Esophagus muscularis mucosa (tissue), 4 donors: ENCODE measurements around the gene LUC7L3. TPM values are rescaled to one million over a fixed set of nuclear protein-coding genes. Genes with fewer than 3 reads are reported as not detected.
"Not testable (repeated sequence)": the region's sequence is repeated elsewhere in the genome, so short reads cannot be mapped to it uniquely, and the experiment has no call there.

Source experiments
- DNase-seq: peaks from one replicate; pipeline ENCODE4 v3.0.0-alpha.2; 2017; ENCODE audit errors: extremely low spot score
- H3K27ac ChIP-seq, 4 donors: fragments of 200-600 bp; sonication (generic); replicated peaks in 1 of 4; 1 replicate in 3 of 4; 2 replicates in 1 of 4; pipeline ENCODE4 v1.5.1; 2016 to 2019; ENCODE audit warnings: mild to moderate bottlenecking in 1 of 4
- H3K27me3 ChIP-seq, 4 donors: fragments of 200-600 bp; sonication (generic); one replicate each; pipeline versions ENCODE4 v1.5.1 to v1.6.0; 2016 to 2019
- H3K36me3 ChIP-seq, 4 donors: fragments of 200-600 bp; sonication (generic); one replicate each; pipeline ENCODE4 v1.5.1; 2016 to 2019
- H3K4me1 ChIP-seq, 4 donors: fragments of 200-600 bp; sonication (generic); one replicate each; pipeline ENCODE4 v1.5.1; 2016 to 2019
- H3K4me3 ChIP-seq, 4 donors: fragments of 200-600 bp; sonication (generic); 1 replicate in 2 of 4; 2 replicates in 2 of 4; pipeline ENCODE4 v1.5.1; 2016 to 2019; ENCODE audit warnings: mild to moderate bottlenecking in 4 of 4, moderate library complexity in 1 of 4
- H3K9me3 ChIP-seq, 4 donors: fragments of 200-600 bp; sonication (generic); 1 replicate in 3 of 4; 2 replicates in 1 of 4; pipeline ENCODE4 v1.5.1; 2016 to 2019
- EP300 ChIP-seq: sonication (generic); formaldehyde crosslinking; IDR thresholded peaks from one replicate; pipeline ENCODE4 v1.6.1; 2017; ENCODE audit warnings: antibody characterized with exemption
- POLR2A ChIP-seq: fragments of 450-650 bp; IDR thresholded peaks from one replicate; pipeline ENCODE4 v1.6.1; 2017; ENCODE audit warnings: antibody characterized with exemption, moderate library complexity, mild to moderate bottlenecking, low read depth
- POLR2AphosphoS5 ChIP-seq, 2 donors: sonication (generic); formaldehyde crosslinking; IDR thresholded peaks; one replicate each; pipeline ENCODE4 v1.6.1; 2017; ENCODE audit warnings: antibody characterized with exemption in 2 of 2
- WGBS: methylation state at CpG from one replicate; pipeline ENCODE4 v1.1.5; 2018; 5-methylcytosine and 5-hydroxymethylcytosine counted together
- intact Hi-C: fragments of 100-400 bp; cut with DNase I; formaldehyde crosslinking; loops from one replicate; pipeline ENCODE4 v1.15.1; 2023
- total RNA-seq, 4 donors: library from RNA; depleted of rRNA; stranded (reverse); fragments of >200 nt; gene quantifications; one replicate each; pipeline versions ENCODE4 v1.1.0 to v1.2.1, GENCODE V29; 2016
- TF ChIP-seq, protein P1 (sequence below), 3 experiments: fragments of 200-600 bp in 2 of 3; fragments of 450-650 bp in 1 of 3; sonication (generic) in 2 of 3; IDR thresholded peaks; one replicate each; pipeline ENCODE4 v1.5.1; 2017 to 2019; ENCODE audit warnings: antibody characterized with exemption in 3 of 3, mild to moderate bottlenecking in 2 of 3, moderate library complexity in 1 of 3

LUC7L3 gene
- total RNA-seq, 4 donors from 2014 or later, result 28.8 to 65.6 (median 38.9) TPM

DNA sequence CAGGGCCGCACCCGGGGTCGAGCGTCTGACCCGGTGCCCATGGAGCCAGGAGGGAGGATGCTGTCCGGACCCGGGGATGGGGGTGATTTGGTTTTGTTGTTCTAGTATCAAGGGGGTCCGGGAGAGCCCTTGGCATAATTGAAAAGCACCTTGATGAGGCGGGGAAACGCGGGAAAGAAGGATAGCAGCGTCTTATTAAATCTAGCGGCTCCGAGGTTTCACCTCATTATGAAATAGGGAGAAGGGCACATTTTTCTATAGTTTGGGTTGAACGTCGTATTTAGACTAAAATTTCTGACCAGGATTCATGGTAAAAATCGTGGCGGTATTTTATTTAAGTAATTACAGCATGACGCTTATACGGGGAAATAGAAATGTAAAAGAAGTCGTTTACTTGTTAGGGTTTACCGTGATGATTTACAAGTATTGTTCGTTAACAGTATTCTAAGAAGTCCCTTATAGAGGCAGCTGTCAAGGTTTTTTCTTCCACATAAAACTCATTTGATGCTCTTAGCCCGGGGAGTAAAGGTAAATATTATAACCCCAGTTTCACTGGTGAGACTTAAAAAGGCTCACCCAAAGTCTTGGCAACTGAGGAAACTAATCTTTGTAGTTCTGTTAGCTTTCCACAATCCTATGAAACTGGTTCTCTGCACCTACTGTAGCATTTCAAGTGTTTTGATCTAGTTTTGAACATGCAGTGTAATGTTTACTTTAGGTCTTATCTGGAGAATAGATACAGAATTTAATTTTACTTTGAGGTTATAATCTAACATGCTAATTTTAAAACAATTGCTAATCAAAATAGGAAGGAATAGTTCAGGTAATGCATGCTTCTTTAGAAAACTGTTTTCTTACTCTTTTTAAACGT is 756 bp downstream of the LUC7L3 start:
- Histone ChIP-seq H3K4me1 (peaks cover 49 to 54% (median 53%) of the 10 kb centered on the region in 4 donors), H3K27ac (peak overlapping the region; percentile 85 to 98 (median 98)), H3K36me3 (no peaks in the 10 kb centered on the region), H3K27me3 (no peaks in the 10 kb centered on the region), H3K4me3 (peak overlapping the region; percentile 69 to 91 (median 84)), H3K9me3 (no peaks in the 10 kb centered on the region)
- WGBS, result 1% methylated on average over 25 of the region's 25 CpGs
- no peak for DNase-seq
- TF ChIP-seq POLR2A, result no peak
- TF ChIP-seq, protein P1, sequence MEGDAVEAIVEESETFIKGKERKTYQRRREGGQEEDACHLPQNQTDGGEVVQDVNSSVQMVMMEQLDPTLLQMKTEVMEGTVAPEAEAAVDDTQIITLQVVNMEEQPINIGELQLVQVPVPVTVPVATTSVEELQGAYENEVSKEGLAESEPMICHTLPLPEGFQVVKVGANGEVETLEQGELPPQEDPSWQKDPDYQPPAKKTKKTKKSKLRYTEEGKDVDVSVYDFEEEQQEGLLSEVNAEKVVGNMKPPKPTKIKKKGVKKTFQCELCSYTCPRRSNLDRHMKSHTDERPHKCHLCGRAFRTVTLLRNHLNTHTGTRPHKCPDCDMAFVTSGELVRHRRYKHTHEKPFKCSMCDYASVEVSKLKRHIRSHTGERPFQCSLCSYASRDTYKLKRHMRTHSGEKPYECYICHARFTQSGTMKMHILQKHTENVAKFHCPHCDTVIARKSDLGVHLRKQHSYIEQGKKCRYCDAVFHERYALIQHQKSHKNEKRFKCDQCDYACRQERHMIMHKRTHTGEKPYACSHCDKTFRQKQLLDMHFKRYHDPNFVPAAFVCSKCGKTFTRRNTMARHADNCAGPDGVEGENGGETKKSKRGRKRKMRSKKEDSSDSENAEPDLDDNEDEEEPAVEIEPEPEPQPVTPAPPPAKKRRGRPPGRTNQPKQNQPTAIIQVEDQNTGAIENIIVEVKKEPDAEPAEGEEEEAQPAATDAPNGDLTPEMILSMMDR (IDR thresholded peaks at IDR 0.05), result no peak
- no peak for TF ChIP-seq POLR2AphosphoS5 (IDR thresholded peaks at IDR 0.05)
- no peak for TF ChIP-seq EP300
- intact Hi-C loops, result no loop called here

DNA sequence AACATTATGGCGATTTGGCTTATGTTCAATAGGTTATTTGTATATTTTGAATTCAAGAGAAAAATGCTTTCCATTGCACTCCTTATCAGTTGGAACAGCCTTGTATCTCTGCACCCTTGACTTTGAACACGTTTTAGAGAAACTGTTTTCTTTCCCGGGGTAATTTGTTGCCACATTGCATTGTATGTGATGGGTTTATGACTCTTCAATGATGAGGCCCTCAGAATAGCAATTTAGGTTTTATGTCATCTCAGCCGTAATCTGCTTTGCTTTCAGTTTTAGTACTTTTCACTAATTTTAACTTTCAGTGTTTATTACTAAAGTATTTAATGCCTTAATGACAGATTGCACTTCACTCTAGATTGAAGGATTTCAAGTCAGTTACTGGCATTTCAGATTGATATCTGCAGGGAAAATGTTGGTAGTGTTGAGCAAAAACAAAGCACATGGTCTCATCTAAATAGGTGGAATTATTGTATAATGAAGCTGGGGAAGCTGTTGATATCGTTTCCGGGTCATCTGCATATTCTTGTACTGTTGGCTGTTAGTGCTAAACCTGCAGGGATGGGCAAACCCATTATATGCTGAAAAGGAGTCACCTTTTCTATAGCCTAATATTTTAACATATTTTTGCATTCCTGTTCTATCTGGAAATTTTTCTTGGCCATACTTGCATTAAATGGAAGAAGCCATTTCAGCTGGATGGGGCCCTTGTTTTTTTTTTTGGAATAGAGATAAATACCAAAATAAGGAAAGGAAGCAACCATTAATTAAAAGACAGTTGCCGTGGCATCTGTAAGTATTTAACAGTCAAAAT is 2.0 kb downstream of the LUC7L3 start:
- H3K36me3 ChIP-seq, result no peaks in the 10 kb centered on the region
- DNase-seq, result no peak
- H3K4me1 ChIP-seq, result peaks cover 61 to 65% (median 65%) of the 10 kb centered on the region in 4 donors
- intact Hi-C loops, result no loop called here
- WGBS, result 5% methylated on average over 7 of the region's 7 CpGs
- H3K27me3 ChIP-seq, result no peaks in the 10 kb centered on the region
- no peaks in the 10 kb centered on the region for H3K9me3 ChIP-seq
- H3K27ac ChIP-seq, result peak overlapping the region; percentile 85 to 98 (median 98)
- TF ChIP-seq, protein P1 (IDR thresholded peaks at IDR 0.05), result no peak
- no peak for TF ChIP-seq POLR2A
- TF ChIP-seq POLR2AphosphoS5 (IDR thresholded peaks at IDR 0.05), result no peak
- no peak for TF ChIP-seq EP300
- peak overlapping the region; percentile 69 to 91 (median 84) for H3K4me3 ChIP-seq

DNA sequence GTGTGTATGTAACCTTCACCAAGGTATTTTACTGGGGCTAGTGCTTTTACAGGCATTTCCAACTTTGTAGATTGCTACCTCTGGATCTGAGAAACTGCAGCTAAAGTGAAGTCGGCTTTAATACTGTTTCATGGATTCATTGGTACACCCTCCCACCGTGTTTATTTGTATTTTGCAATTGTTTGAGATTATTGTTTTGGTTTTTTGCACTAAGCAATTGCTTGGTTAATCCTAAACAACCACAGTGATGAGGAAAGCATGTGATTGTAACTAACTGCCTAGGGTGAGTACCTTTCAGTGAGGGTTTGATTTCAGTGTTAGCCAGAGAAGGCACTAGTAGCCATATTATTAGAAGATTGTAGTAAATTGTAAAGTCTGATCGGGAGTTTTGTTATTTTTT is 3.3 kb downstream of the LUC7L3 start:
- TF ChIP-seq POLR2A (no peak), EP300 (no peak), POLR2AphosphoS5 (IDR thresholded peaks at IDR 0.05) (no peak)
- TF ChIP-seq, protein P1 (IDR thresholded peaks at IDR 0.05), result no peak
- WGBS, result 39% methylated on average over 3 of the region's 3 CpGs
- Histone ChIP-seq H3K36me3 (no peaks in the 10 kb centered on the region), H3K27me3 (no peaks in the 10 kb centered on the region), H3K9me3 (no peaks in the 10 kb centered on the region), H3K27ac (peak overlapping the region in 1 of 4 donors; percentile 22), H3K4me1 (peaks cover 70 to 78% (median 78%) of the 10 kb centered on the region in 4 donors), H3K4me3 (peak overlapping the region in 2 of 4 donors; percentile 3)
- no peak for DNase-seq
- intact Hi-C loops, result no loop called here

DNA sequence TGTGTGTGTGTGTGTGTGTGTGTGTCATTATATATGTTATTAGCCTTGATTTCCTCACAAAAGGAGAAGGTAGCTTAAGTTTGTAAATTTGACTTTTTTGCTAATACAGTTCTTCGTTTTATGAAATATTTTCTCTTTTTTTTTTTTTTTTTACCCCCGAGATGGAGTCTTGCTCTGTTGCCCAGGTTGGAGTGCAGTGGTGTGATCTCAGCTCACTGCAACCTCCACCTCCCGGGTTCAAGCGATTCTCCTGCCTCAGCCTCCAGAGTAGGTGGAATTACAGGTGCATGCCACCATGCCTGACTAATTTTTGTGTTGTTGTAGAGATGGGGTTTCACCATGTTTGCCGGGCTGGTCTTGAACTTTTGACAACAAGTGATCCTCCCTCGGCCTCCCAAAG is 5.2 kb downstream of the LUC7L3 start:
- 85% methylated on average over 6 of the region's 6 CpGs for WGBS
- H3K4me3 ChIP-seq, H3K27me3 ChIP-seq, H3K9me3 ChIP-seq, H3K36me3 ChIP-seq, intact Hi-C loops, DNase-seq, H3K27ac ChIP-seq: not testable (repeated sequence)
- peaks cover 74 to 93% (median 90%) of the 10 kb centered on the region in 4 donors for H3K4me1 ChIP-seq
